Measurements from ENCODE around the gene ARHGAP24.

DNA sequence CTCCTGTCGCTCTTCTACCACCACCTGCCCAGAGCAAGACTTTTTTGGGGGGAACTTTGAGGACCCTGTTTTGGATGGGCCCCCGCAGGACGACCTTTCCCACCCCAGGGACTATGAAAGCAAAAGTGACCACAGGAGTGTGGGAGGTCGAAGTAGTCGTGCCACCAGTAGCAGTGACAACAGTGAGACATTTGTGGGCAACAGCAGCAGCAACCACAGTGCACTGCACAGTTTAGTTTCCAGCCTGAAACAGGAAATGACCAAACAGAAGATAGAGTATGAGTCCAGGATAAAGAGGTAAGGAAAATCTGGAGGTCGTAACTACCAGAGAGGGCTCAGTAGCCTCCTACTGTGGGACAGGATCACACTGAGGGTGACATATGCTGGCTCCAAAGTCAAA, 520.4 kb downstream of the ARHGAP24 start:
- TF ChIP-seq, protein P1, sequence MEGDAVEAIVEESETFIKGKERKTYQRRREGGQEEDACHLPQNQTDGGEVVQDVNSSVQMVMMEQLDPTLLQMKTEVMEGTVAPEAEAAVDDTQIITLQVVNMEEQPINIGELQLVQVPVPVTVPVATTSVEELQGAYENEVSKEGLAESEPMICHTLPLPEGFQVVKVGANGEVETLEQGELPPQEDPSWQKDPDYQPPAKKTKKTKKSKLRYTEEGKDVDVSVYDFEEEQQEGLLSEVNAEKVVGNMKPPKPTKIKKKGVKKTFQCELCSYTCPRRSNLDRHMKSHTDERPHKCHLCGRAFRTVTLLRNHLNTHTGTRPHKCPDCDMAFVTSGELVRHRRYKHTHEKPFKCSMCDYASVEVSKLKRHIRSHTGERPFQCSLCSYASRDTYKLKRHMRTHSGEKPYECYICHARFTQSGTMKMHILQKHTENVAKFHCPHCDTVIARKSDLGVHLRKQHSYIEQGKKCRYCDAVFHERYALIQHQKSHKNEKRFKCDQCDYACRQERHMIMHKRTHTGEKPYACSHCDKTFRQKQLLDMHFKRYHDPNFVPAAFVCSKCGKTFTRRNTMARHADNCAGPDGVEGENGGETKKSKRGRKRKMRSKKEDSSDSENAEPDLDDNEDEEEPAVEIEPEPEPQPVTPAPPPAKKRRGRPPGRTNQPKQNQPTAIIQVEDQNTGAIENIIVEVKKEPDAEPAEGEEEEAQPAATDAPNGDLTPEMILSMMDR (conservative IDR thresholded peaks at IDR 0.05 in 1 of 2, IDR thresholded peaks at IDR 0.05 in 1 of 2; ENCODE audit: extremely low read depth in 1 of 2, insufficient read depth in 1 of 2, low read depth in 1 of 2, low read length in 2 of 2) = no peak
- no peak for TF ChIP-seq EZH2 (IDR thresholded peaks at IDR 0.05; ENCODE audit: borderline replicate concordance, low read length)

Measured in mammary epithelial cell (primary cell).